Stimulated activated CD4-positive, alpha-beta T cell treated with anti-CD3 and anti-CD28 coated beads, Interleukin-1b, Interleukin-23, amount 100 ng/mL, for 48 hours (primary cell): Measurements from ENCODE around the gene STPG3.
"Not testable (repeated sequence)": the region's sequence is repeated elsewhere in the genome, so short reads cannot be mapped to it uniquely, and the experiment has no call there.

Experiments
- DNase-seq: peaks from one replicate; pipeline ENCODE4 v3.0.0-alpha.2; 2020

The STPG3 gene

GRCh38 chr9:137247135-137247915 lies 3.8 kb upstream of the STPG3 start:
- DNase-seq = no peak

- no peak for DNase-seq
These were observed 3.2 kb upstream of the STPG3 start for GRCh38 chr9:137247916-137248175.

- DNase-seq = no peak
These were observed 525 bp upstream of the STPG3 start for GRCh38 chr9:137250329-137251193.

- DNase-seq = no peak
These were observed 593 bp downstream of the STPG3 start for GRCh38 chr9:137251490-137252268.

- no peak for DNase-seq
These were observed 1.7 kb downstream of the STPG3 start for GRCh38 chr9:137252555-137253506.

- no peak for DNase-seq
These were observed 2.9 kb downstream of the STPG3 start for GRCh38 chr9:137253717-137254623.

- peak; percentile 92 for DNase-seq
These were observed 3.8 kb downstream of the STPG3 start, which contains the start of gene NELFB for GRCh38 chr9:137254624-137255447. TSS of gene NELFB (plus strand) at chr9:137255327.

- no peak for DNase-seq
These were observed 4.5 kb downstream of the STPG3 start for GRCh38 chr9:137255448-137256114.

- DNase-seq = no peak
These were observed 5.3 kb downstream of the STPG3 start for GRCh38 chr9:137256362-137256761.

- no peak for DNase-seq
These were observed 5.8 kb downstream of the STPG3 start for GRCh38 chr9:137256856-137257255.

GRCh38 chr9:137262173-137262908 lies 11.3 kb downstream of the STPG3 start:
- DNase-seq = not testable (repeated sequence)

GRCh38 chr9:137262909-137263285 lies 11.8 kb downstream of the STPG3 start:
- DNase-seq = no peak

- DNase-seq = no peak
These were observed 12.4 kb downstream of the STPG3 start for GRCh38 chr9:137263506-137263905.

GRCh38 chr9:137264067-137264466 lies 13.0 kb downstream of the STPG3 start:
- no peak for DNase-seq

GRCh38 chr9:137265496-137266161 lies 14.5 kb downstream of the STPG3 start:
- no peak for DNase-seq

GRCh38 chr9:137266162-137266527 lies 15.1 kb downstream of the STPG3 start:
- DNase-seq = no peak

GRCh38 chr9:137266585-137267453 lies 15.7 kb downstream of the STPG3 start:
- no peak for DNase-seq
